ENCODE measurements around the gene TMOD3. TPM values are rescaled to one million over a fixed set of nuclear protein-coding genes. Genes with fewer than 3 reads are reported as not detected.

Gene TMOD3
- total and polyA plus RNA-seq, 2 of the 8 experiments (the other 6 are each of a cell fraction or from before 2014, with no cell fraction given), result 3.9 to 29.0 TPM

- Histone ChIP-seq H3K18ac (ENCODE audit: extremely low read depth, low read length) (no peak overlapping the region), H3K4me1 (replicated peaks in 1 of 4; ENCODE audit: control insufficient read depth in 3 of 4, insufficient read depth in 4 of 4, low read length in 3 of 4) (no peaks in the 10 kb centered on the region), H2AFZ (ENCODE audit: low read length) (no peak overlapping the region), H2BK20ac (ENCODE audit: low read length) (no peak overlapping the region), H4K8ac (ENCODE audit: extremely low read depth, insufficient read depth, low read length) (no peak overlapping the region), H2BK12ac (ENCODE audit: low read depth, low read length) (no peak overlapping the region), H4K20me1 (replicated peaks in 1 of 2; ENCODE audit: control insufficient read depth in 1 of 2, insufficient read depth in 2 of 2, low read length in 2 of 2) (no peaks in the 10 kb centered on the region), H4K91ac (replicated peaks; ENCODE audit: insufficient read length, low read length) (no peak overlapping the region), H2BK15ac (ENCODE audit: low read length) (no peak overlapping the region), H3K79me1 (ENCODE audit: low read depth, low read length) (no peaks in the 10 kb centered on the region), H2BK120ac (replicated peaks; ENCODE audit: low read depth, low read length) (no peak overlapping the region), H3K4me3 (ENCODE audit: extremely low read depth in 1 of 4, insufficient read depth in 2 of 4, low read depth in 3 of 4, low read length in 4 of 4) (no peak overlapping the region), H3K4ac (replicated peaks; ENCODE audit: insufficient read length, low read depth, low read length) (no peak overlapping the region), H3K36me3 (ENCODE audit: control insufficient read depth in 2 of 4, insufficient read depth in 4 of 4, low read length in 3 of 4) (peaks cover 14 to 70% (median 46%) of the 10 kb centered on the region in 4 experiments), H3K9ac (replicated peaks in 1 of 4; ENCODE audit: extremely low read depth in 1 of 4, low read depth in 3 of 4, low read length in 3 of 4) (no peak overlapping the region), H3K27ac (ENCODE audit: low read depth, low read length) (no peak overlapping the region), H3K56ac (replicated peaks; ENCODE audit: insufficient read length, low read depth, low read length) (no peak overlapping the region), H3K27me3 (replicated peaks in 1 of 4; ENCODE audit: control insufficient read depth in 3 of 4, extremely low read depth in 1 of 4, insufficient read depth in 3 of 4, low read length in 3 of 4) (no peaks in the 10 kb centered on the region), H3K14ac (ENCODE audit: insufficient read length) (no peak overlapping the region), H3K79me2 (ENCODE audit: control insufficient read depth in 1 of 2, insufficient read depth in 2 of 2, low read length in 2 of 2) (no peaks in the 10 kb centered on the region), H3K9me3 (ENCODE audit: insufficient read depth in 2 of 2, low read depth in 1 of 2, low read length in 1 of 2) (no peaks in the 10 kb centered on the region), H4K5ac (ENCODE audit: insufficient read length, low read depth, low read length) (no peak overlapping the region), H3K23ac (ENCODE audit: insufficient read length) (no peak overlapping the region), H3K23me2 (ENCODE audit: low read depth, low read length) (no peaks in the 10 kb centered on the region), H2AK5ac (ENCODE audit: low read depth, low read length) (no peak overlapping the region), H2BK5ac (ENCODE audit: low read depth, low read length) (no peak overlapping the region), H3K4me2 (ENCODE audit: insufficient read depth in 1 of 2, low read depth in 2 of 2, low read length in 2 of 2) (no peak overlapping the region)
- 90% methylated on average over 3 of the region's 3 CpGs; no CpG with 5 or more reads in 1 of the 2 experiments for WGBS, 2 experiments (ENCODE audit: extremely low coverage in 1 of 2, insufficient coverage in 1 of 2, insufficient read length in 1 of 2, insufficient replicate concordance in 2 of 2, low coverage in 1 of 2, low lambda C conversion rate in 2 of 2, missing lambda C conversion rate in 1 of 2)
- ChIA-PET POLR2A (ENCODE audit: partially characterized antibody) (interaction anchor here (0.8 kb wide), 1 partner anchor 16 kb away, joined by 4 read pairs; the partner anchor contains the start of gene LEO1), CTCF (ENCODE audit: partially characterized antibody) (interaction anchor here (1.2 to 3.3 kb wide), 5 partner anchors 9 to 123 kb away, joined by 3 to 12 read pairs (median 6); no protein-coding TSS in a partner anchor)
- DNase-seq (ENCODE audit: low read depth in 1 of 2, low spot score in 2 of 2) (no peak), FAIRE-seq (no peak)
- no peak for TF ChIP-seq FOSL1 (IDR thresholded peaks at IDR 0.05; ENCODE audit: insufficient read depth, low read depth, low read length)
- TF ChIP-seq EP300 (IDR thresholded peaks at IDR 0.05; ENCODE audit: borderline replicate concordance in 1 of 2, low read depth in 2 of 2, low read length in 2 of 2), result no peak
- TF ChIP-seq EZH2 (IDR thresholded peaks at IDR 0.05; ENCODE audit: low read depth, low read length, severe bottlenecking), result no peak
- TF ChIP-seq, protein P1, sequence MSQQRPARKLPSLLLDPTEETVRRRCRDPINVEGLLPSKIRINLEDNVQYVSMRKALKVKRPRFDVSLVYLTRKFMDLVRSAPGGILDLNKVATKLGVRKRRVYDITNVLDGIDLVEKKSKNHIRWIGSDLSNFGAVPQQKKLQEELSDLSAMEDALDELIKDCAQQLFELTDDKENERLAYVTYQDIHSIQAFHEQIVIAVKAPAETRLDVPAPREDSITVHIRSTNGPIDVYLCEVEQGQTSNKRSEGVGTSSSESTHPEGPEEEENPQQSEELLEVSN (IDR thresholded peaks at IDR 0.05), result no peak
These were observed 126.1 kb downstream of the TMOD3 start for GRCh38 chr15:51955504-51955903.
